Subcutaneous adipose tissue (tissue), 4 donors: ENCODE measurements around the gene SCARF2. TPM values are rescaled to one million over a fixed set of nuclear protein-coding genes. Genes with fewer than 3 reads are reported as not detected.

Experiments
- total RNA-seq, 4 donors: library from RNA; depleted of rRNA; stranded (reverse); fragments of >200 nt; gene quantifications; one replicate each; pipeline ENCODE4 v1.1.0, GENCODE V29; 2016
- TF ChIP-seq, protein P1 (sequence below): fragments of 450-650 bp; IDR thresholded peaks from one replicate; pipeline ENCODE4 v1.5.1; 2016; ENCODE audit warnings: low read depth, mild to moderate bottlenecking, control low read depth, antibody characterized with exemption, moderate library complexity

Gene SCARF2
- total RNA-seq, 4 donors from 2014 or later = 2.8 to 15.4 (median 8.1) TPM

DNA sequence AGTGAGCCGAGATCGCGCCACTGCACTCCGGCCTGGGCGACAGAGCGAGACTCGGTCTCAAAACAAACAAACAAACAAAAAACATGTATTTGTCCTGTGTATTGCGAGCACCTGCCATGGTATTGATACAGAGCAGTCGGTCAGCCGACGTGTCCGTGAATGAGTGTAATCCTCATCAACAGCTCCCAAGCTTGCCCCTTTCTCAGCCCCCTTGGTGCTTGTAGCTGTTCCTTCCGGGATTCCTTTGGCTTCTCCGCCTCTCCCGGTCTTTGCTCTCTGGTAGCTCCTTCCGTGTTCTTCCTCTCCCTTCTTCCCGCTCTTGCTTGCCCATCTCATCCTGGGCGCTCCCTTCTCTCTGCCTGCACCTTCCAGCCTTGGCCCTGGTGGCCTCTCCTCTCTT, 32.7 kb downstream of the SCARF2 start:
- TF ChIP-seq, protein P1, sequence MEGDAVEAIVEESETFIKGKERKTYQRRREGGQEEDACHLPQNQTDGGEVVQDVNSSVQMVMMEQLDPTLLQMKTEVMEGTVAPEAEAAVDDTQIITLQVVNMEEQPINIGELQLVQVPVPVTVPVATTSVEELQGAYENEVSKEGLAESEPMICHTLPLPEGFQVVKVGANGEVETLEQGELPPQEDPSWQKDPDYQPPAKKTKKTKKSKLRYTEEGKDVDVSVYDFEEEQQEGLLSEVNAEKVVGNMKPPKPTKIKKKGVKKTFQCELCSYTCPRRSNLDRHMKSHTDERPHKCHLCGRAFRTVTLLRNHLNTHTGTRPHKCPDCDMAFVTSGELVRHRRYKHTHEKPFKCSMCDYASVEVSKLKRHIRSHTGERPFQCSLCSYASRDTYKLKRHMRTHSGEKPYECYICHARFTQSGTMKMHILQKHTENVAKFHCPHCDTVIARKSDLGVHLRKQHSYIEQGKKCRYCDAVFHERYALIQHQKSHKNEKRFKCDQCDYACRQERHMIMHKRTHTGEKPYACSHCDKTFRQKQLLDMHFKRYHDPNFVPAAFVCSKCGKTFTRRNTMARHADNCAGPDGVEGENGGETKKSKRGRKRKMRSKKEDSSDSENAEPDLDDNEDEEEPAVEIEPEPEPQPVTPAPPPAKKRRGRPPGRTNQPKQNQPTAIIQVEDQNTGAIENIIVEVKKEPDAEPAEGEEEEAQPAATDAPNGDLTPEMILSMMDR = no peak

- TF ChIP-seq, protein P1 = no peak
These were observed 33.9 kb downstream of the SCARF2 start for GRCh38 chr22:20403779-20404140.

DNA sequence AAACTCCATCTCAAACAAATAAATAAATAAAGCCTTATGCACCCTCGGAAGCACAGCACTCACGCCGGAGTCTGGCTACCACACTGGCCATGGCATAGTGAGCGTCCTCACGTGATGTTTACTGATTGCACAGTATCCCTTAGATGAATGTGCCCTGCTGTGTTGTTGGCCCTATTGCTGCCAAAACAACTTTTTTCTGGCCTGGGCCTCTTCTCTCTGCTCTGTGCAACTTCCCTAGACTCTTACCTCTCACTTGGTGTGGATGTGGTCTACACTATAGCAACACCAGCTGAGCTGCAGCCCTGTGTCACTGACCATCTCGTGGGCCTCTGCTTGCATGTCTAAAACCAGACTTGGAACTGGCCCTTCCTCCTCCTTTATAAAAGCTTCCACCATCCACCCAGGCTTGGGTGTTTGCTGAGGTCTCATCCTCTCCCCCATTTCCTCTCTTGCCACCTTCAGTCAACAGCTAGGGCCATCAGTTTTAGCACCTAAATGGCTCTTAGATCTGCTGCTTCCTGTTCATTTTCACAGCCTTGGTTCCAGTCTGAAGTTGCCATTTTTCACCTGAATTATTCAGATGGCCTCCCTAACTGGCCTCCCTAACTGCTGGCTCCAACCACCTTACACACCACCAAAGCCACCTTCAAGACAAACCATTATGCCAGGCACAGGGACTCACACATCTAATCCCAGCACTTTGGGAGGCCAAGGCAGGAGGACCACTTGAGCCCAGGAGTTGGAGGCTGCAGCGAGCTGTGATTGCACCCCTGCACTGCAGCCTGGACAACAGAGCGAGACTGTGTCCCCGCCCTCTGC, 34.5 kb downstream of the SCARF2 start:
- TF ChIP-seq, protein P1 = no peak

- TF ChIP-seq, protein P1 = no peak
These were observed 36.1 kb downstream of the SCARF2 start for GRCh38 chr22:20401376-20402014.

GRCh38 chr22:20400606-20401375, 36.8 kb downstream of the SCARF2 start:
- TF ChIP-seq, protein P1 = no peak

GRCh38 chr22:20399866-20400605, 37.6 kb downstream of the SCARF2 start:
- TF ChIP-seq, protein P1 = no peak
